Forelimb muscle (tissue), 1 donor: Measurements from ENCODE around the gene FOXP4. TPM values are rescaled to one million over a fixed set of nuclear protein-coding genes. Genes with fewer than 3 reads are reported as not detected.

ENCODE experiments used
- DNase-seq: peaks from one replicate; pipeline ENCODE4 v3.0.0-alpha.2; 2013; ENCODE audit warnings: low read depth
- polyA plus RNA-seq: library from polyadenylated mRNA; unstranded; fragments of 120-200 nt; gene quantifications from one replicate; pipeline ENCODE4 v1.2.1, GENCODE V29; 2013; ENCODE audit not compliant: insufficient read length

FOXP4 gene, protein sequence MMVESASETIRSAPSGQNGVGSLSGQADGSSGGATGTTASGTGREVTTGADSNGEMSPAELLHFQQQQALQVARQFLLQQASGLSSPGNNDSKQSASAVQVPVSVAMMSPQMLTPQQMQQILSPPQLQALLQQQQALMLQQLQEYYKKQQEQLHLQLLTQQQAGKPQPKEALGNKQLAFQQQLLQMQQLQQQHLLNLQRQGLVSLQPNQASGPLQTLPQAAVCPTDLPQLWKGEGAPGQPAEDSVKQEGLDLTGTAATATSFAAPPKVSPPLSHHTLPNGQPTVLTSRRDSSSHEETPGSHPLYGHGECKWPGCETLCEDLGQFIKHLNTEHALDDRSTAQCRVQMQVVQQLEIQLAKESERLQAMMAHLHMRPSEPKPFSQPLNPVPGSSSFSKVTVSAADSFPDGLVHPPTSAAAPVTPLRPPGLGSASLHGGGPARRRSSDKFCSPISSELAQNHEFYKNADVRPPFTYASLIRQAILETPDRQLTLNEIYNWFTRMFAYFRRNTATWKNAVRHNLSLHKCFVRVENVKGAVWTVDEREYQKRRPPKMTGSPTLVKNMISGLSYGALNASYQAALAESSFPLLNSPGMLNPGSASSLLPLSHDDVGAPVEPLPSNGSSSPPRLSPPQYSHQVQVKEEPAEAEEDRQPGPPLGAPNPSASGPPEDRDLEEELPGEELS
- polyA plus RNA-seq: 15.1 TPM

DNA sequence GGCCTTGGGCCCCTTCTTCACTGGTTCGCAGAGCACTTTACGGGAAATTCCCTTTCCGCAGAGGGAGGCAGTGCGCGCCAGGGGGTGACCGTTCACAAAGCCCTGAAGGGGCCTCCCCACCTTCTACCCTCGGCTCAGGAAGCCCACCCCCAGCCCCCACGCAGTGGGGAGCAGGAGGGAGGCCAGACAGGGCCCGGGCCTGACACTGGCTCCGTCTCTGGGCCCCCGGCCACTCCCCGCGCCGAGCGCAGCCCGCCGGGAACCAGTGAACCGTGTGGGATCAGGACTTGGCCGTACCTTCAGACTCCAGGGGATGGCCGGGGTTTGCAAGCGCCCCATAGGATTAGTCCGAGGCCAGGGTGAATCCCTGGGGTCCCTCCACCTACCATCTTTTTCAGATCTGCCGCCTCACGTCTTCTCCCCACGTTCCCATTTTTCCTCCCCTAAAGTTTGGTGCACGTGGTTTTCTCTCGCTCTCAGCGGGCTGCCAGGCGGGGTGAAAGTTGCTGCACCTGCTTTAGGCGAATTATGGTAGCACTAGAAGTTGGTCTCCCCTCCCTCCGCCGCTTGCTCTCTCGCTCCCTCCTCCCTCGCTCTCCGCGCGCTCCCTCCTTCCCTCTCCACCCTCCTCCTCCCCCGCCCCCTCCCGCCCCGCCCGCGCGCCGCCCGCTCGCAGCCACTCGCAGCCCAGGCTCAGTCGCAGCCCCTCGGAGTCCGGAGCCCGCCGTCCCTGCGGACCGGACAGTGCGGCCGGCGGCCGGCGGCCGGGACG lies at the start of gene FOXP4:
Gene FOXP4 (plus strand): TSS at position 679 of the 772 bp plus-strand sequence. CDS start 19,380 bp downstream, outside the sequence.
- DNase-seq: peak; percentile 85

DNA sequence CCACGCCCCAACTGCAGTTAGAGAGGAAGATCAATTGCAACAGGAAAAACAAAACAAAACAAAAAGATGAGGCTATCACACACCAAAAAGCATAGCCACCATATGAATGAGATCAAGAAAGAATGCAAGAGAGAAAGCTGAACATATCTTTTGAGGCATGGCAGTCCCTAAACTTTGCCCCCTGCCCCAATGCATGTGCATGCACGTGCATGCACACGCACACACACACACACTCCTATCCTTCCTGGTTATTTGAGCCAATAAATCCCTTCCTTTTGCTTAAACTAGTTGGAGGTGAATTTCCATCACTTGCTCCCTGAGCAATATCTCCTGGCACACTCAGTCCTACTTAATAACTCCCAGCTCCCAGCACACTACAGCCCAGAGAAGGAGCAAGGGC lies 48.6 kb upstream of the FOXP4 start:
- DNase-seq: no peak

DNA sequence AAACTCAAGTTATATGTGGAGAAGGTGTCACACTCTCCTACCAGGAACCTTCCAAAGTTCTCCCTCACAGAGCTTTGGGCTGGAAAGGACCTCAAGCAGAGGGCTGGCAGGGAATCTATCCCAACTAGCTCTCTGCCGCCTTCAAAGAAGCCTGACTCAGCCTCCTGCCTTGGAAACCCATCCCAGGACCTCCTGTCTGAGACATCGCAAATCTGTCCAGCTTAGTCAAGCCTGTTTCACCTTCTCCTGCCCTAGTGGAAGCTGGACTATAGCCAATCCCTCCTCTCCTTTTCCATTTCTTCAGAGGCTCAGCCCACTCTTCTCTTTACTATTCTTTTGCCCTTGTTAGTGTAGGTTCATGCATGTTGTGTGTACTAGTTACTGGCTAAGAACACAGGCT lies 48.2 kb upstream of the FOXP4 start:
- DNase-seq: no peak

DNA sequence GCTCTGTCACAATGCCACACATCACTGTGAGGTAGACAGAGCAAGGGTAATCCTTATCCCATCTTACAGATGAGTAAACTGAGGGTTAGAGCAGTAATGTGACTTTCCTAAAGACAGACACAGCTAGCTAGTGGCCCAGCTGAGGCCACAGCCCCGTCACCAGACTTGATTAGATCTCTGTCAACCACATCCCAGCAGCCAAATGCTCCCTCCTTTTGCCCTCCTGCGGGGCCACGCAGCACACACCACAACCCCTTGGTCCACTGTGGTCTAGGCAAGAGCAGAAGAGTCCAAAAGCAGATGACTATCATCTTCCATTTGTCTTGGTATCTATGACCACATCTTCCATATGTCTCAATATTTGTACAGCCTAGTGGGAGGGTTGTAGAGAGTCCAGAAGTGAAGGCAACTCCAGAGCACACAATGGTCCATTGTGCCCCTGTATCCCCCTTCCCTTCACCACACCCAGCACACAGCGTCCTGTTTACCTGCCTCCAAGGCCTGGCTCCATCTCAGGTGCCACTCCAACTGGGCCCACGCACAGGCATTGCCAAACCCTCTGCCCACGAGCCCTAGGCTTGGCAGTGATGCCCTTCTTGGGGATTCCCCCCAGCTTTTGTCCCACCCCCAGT lies 47.1 kb upstream of the FOXP4 start:
- DNase-seq: no peak

DNA sequence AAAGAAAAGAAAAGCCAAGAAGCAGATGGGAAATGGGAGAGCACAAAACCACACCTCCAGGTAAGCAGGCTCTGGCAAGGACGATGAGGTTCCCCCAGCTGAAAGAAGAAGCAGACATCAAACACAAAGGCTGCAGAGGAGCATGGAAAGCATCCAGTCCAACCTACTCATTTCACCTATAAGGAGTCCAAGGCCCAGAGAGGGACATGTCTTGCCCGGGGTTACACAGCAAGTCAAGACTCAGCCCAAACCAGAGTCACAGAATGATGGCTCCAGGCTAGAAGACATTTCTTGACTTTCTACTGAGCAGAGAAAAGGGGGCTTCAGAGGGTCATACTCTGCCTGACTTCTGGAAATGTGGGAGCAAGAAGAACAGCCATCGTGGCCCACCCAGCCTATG lies 45.6 kb upstream of the FOXP4 start:
- DNase-seq: no peak

DNA sequence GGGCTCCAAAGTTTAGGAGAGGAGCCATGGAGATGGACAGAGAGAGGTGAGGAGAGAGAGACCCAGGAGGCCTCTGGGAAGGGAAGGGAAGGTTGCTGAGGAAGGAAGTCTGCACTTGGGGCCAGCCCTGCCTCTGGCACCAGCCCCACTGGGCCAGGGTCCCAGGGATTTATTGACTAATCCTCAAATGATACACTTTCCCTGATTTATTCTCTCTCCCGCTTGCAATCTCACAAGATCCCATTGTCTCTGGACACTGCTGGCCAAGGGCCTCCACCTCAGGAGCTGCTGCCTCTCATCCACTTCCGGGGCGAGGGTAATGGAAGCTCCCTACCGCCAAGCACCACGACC lies 43.6 kb upstream of the FOXP4 start:
- DNase-seq: no peak

DNA sequence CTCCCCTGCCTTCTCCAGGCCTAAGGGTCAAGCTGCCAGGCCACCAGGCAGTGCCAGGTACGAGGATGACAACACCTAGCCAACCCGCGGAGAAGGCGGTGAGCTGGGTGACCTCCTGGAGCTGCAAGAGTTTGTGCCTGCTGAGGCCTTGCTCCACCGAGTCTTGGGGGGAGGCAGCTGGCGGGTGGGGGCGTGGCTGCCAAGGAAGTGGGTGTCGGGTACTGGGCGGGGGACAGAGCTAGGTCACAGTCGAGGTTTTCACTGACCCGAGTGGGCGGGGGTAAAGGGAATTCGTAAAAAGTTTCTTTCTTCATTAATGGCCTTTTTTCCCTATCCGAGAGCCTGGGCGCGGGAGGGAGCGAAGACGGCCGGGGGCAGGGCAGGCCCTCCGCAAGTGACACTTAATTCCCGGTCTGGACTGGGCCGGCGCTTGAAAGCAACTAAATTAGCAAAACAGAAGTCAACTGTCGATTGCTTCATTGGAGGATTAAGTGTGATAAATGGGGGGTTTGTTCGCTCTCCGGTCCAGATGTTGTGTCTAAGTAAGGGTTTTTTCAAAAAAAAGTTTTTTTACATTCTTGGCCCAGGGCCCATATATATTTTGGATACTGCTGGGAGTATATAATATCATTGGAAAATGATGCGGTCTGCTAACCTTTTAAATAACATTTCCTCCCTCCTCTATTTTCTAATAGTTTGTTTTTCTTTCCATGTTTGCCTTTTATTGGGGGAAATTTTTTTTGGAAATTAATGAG lies 43.1 kb upstream of the FOXP4 start:
- DNase-seq: no peak

DNA sequence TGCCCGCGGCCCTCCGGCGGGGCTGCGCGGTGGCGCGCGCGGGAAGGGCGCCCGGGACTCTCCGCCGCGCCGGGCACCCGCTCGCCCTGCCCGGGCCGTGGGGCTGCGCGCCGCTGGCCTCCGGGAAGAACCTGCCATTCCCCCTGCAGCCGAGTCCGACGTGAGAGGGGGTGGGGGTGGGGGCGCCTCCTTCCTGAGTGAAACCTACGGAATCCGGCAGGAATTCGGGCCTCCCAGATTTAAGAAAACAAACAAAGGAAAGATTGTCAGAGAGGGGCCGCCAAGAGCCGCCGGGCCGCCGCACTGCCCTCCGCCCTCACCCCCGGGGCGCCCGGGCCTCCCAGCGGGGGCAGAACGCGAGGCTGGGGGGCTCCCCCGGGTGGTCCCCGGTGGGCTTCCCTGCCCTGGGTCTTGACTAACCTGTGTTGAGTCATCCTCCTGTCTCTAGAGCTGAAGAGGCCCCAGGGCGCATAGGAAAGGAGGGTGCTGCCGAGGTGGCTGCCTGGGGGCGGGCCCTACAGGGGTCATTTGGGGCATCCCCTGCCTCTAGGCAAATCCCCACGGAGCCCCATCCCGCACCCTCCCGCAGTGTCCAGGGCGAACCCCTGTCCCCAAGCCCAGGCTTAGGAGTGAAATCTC lies 42.2 kb upstream of the FOXP4 start:
- no peak for DNase-seq

DNA sequence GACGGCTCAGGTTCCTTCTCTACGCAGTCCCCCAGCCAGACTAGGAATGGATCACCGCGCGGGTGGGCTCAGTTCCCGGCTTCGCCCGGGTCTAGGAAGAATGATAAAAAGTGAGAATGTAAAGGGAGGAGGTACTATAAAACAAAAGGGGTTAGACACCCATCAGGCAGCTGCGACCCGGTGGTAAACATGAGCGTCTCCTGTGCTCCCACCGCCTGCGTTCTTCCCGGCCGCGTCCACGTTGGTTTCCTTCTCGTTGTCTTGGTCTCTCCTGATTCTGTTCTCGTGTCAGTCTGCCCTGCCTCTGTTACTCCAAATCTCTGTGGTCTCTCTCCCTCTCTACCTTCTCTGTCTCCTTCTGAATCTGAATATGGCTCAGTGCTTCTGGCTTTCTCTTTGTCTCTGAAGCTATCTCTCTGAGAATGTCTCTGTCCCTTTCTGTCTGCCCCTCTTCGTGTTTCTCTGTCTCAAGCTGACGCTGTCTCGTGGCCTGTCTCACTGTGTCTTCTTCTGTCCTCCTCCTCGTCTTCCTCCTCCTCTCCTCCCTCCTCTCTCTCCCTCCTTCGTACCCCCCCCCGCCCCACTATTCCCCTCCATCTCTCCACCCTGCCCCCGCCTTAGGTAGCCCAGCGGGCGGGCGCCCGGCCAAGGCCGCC lies 41.6 kb upstream of the FOXP4 start:
- no peak for DNase-seq

DNA sequence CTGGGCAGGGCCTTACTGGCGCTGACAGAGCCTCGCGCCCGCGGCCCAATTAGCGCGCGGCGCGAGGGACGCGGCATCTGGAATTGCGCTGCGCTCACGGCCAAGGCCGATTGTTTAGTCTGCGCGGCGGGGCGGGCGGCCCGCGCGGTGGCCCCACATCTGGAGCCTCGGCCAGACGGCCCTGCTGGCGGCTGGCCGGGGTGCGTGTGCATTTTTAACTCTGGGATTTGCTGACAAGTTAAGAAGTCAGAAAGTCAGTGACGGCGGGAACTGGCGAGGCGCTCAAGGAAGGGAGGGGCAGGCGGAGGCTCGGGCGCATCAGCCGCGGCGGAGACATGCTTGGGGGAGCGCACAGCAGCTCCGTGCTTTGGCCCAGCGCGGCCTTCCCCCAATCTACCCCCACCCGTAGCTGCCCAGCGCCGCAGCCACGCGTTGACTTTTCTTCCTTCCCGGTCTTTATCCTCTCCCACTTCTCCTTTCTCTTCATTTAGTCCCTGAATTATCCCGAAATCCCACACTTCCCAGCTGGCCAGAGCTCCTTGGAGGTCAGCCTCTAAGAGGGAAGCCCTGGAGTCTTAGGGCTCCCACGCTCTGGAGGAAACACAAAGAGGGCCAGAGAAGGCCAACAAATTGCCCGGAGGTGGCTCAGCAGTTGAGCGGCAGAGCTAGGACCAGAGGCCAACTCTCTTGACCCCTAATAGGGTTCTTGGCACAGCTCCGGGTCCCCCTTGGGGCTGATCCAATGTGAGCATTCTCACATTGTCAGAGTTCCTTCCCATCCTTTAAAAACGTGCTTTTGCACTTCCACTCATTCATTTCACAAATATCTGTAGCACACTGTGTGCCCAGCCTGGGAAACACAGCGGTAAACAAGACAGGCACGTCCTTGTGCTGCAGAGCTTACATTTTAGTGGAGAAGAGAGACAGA lies 40.8 kb upstream of the FOXP4 start:
- peak; percentile 73 for DNase-seq

DNA sequence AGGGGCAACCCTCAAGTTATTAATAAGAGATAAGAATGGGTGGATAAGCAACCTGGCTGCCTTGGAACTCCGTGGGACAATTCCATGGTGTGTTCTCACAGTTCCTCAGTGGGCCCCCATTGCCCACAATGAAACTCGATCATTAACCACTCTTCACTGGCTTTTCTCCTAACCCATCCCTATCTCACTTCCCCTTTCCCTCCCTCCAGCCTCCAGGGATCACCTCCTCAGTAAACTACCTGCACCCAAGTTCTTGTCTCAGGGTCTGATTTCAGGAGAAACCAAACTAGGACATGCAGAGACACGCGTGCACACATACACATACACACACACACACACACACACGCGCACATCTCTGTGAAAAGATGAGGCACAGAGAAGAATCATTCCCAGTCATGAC lies 37.7 kb upstream of the FOXP4 start:
- DNase-seq: no peak

DNA sequence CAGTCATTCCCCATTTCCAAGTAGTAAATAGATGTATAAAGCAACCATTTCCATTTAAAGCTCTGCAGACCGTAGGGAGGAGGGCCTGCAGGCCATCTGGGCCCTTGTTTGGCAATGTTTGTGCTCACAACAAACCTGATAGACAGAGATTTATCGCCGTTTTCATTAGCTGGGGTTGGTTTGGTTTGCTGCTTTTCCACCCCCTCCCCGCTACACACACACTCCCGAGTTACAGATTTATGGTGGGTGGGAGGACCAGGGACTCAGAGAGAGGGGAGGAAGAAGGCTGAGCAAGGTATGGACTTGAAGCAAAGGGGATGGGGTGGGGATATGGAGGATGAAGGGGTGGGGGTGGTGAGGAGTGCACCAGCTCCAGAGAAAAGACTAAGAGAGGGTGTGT lies 36.6 kb upstream of the FOXP4 start:
- no peak for DNase-seq

DNA sequence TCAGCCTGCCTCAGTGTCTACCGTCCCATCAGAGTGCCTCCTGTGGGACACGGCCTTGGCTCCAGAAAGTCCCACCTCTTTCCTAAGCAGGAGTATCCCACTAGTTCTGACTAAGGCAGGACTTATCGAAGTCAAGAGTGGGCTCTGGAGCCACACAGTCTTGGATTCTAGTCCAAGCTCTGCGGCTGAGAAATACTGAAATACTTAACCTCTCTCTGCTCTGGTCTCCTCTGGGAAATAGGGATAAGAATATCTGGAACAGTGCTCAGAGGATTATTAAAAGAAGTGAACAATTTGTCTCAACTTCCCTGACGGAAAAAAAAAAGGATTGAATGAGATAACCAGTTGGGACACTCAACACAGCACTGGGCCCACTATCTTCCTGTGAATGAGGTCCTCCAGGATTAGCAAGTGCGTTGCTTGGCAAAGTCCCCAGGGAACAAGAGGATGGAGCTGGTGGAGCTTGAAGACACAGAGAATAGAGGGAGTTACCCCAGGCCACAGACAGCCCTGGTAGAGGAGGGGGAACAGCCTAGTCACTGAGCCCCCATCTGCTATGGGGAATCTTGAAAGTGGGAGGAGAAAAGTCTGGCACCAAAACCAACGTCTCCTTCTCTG lies 34.6 kb upstream of the FOXP4 start:
- no peak for DNase-seq

DNA sequence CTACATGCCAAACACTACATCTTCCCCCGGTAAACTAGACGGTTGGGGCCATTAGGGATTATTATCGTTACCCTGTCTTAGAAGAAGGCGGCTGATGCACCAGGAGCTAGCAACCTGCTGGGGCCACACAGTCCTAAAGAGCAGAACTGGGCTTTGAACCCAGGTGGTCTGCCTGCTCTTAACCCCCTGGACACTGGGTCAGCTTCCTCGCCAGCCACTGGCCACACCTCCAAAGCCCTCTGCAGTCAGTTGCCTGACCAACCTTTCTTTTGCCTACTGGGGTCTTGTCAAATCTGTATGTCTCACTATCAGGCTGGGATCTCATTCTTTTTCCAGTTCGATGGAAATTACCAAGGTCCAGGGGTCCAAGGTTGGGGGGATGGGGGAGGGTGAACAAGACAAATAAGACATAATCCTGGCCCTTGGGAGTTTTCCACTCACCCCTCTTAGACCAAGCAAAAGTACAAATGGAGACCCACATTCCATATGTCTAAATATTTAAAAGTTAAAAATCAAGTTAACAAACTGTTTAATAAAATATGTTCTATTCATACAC lies 34.0 kb upstream of the FOXP4 start:
- no peak for DNase-seq

DNA sequence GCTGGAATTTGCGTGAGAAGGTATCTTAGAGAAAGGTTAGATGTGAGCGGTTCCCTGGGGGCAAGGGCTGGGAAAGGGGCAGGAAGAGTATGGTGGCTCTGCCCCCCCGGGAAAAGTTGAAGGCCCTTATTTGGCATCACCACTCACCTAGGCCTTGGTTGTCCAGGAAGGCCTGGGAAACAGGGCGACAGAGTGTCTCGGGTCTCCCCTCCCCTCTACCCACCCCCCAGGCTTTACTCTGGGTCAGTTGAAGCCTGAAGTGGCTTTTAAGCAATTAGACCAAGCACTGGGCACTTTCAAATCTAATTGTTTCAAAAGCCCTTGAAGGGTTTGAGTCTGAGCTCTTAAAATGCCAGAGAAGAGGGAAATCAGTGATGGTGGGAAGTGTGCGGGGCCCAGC lies 30.2 kb upstream of the FOXP4 start:
- DNase-seq: no peak

DNA sequence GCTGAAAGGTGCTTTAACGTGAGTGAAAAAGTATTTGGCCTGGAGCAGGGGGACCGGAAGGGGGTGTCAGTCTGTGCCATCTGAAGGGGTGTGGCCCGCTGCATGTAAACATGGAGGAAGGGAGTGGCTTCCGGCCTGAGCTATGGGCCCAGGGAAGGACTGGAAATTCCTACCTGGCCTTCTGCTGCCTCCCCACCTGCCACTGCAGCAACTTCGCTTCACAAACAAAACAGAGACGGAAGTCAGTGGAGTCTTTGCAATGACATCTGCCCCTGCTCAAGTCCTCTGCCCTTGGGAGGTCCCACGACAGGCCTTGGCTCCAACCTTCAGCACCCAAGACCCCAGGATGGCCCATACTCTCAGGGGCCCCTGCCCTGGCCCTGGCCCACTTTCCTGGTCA lies 28.1 kb upstream of the FOXP4 start:
- DNase-seq: no peak

DNA sequence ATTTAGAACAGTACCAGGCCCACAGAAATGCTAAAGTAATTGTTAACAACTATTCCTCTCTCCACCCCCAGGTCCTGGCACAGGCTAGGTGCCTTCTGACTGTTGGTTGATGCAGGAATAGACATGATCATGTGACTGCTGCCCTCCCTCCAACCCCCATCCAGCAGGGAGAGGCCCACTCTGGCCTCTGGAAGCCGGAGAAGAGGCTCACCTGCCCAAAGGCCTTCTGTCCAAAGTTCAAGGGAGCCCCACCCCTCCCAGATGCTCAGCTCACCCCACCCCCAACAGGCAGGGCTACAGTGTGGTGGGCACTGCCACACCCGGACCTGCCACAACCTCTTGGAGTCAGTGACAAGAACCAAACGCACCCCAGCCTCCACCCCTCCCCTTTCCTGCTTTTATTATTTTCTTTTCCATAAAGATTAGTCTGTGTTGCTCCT lies 26.9 kb upstream of the FOXP4 start:
- DNase-seq: no peak
